ENCODE measurements around the gene SRRM1.

- TF ChIP-seq CTCF (IDR thresholded peaks at IDR 0.05) (no peak), POLR2A (IDR thresholded peaks at IDR 0.05) (no peak)
These were observed 33.1 kb upstream of the SRRM1 start for GRCh38 chr1:24609949-24610517.
